Epithelial cell of prostate (primary cell): Measurements from ENCODE around the gene TNFRSF8.
"Not testable (repeated sequence)": the region's sequence is repeated elsewhere in the genome, so short reads cannot be mapped to it uniquely, and the experiment has no call there.

Source experiments
- DNase-seq: peaks from one replicate; pipeline ENCODE4 v3.0.0-alpha.2; 2011; ENCODE audit warnings: low read depth, low spot score
- H3K27ac ChIP-seq: fragments of 450-650 bp; 2 replicates; pipeline ENCODE4 v1.5.1; 2017; ENCODE audit warnings: mild to moderate bottlenecking

TNFRSF8 gene

GRCh38 chr1:12037486-12038355, 25.4 kb upstream of the TNFRSF8 start:
- no peak for DNase-seq
- no peak overlapping the region for H3K27ac ChIP-seq

GRCh38 chr1:12038356-12039163, 24.5 kb upstream of the TNFRSF8 start:
- no peak for DNase-seq
- no peak overlapping the region for H3K27ac ChIP-seq

- H3K27ac ChIP-seq: no peak overlapping the region
- no peak for DNase-seq
Measured at GRCh38 chr1:12039164-12039525, 24.0 kb upstream of the TNFRSF8 start.

GRCh38 chr1:12039824-12040456, 23.2 kb upstream of the TNFRSF8 start:
- not testable (repeated sequence) for H3K27ac ChIP-seq

GRCh38 chr1:12040457-12041051, 22.5 kb upstream of the TNFRSF8 start:
- no peak overlapping the region for H3K27ac ChIP-seq
- no peak for DNase-seq

More at GRCh38 chr1:12039824-12040456, 23.2 kb upstream of the TNFRSF8 start:
- DNase-seq: not testable (repeated sequence)

GRCh38 chr1:12044187-12044877, 18.8 kb upstream of the TNFRSF8 start:
- not testable (repeated sequence) for DNase-seq

GRCh38 chr1:12046749-12047119, 16.4 kb upstream of the TNFRSF8 start:
- DNase-seq: no peak
- no peak overlapping the region for H3K27ac ChIP-seq

More at GRCh38 chr1:12044187-12044877, 18.8 kb upstream of the TNFRSF8 start:
- not testable (repeated sequence) for H3K27ac ChIP-seq

- H3K27ac ChIP-seq: no peak overlapping the region
- no peak for DNase-seq
Measured at GRCh38 chr1:12047120-12047876, 15.8 kb upstream of the TNFRSF8 start.

- DNase-seq: no peak
- no peak overlapping the region for H3K27ac ChIP-seq
Measured at GRCh38 chr1:12048372-12048771, 14.7 kb upstream of the TNFRSF8 start.

GRCh38 chr1:12049616-12050015, 13.5 kb upstream of the TNFRSF8 start:
- H3K27ac ChIP-seq: no peak overlapping the region
- DNase-seq: no peak

- no peak for DNase-seq
- H3K27ac ChIP-seq: peak overlapping the region; percentile 39
Measured at GRCh38 chr1:12051361-12051760, 11.7 kb upstream of the TNFRSF8 start.

- H3K27ac ChIP-seq: peak overlapping the region; percentile 39
- peak; percentile 34 for DNase-seq
Measured at GRCh38 chr1:12052008-12052573, 11.0 kb upstream of the TNFRSF8 start.

GRCh38 chr1:12052997-12053686, 10.0 kb upstream of the TNFRSF8 start:
- no peak overlapping the region for H3K27ac ChIP-seq
- DNase-seq: no peak

GRCh38 chr1:12053752-12054548, 9.2 kb upstream of the TNFRSF8 start:
- no peak for DNase-seq

GRCh38 chr1:12055259-12055658, 7.8 kb upstream of the TNFRSF8 start:
- DNase-seq: no peak
- H3K27ac ChIP-seq: no peak overlapping the region

More at GRCh38 chr1:12053752-12054548, 9.2 kb upstream of the TNFRSF8 start:
- H3K27ac ChIP-seq: no peak overlapping the region

- H3K27ac ChIP-seq: no peak overlapping the region
- DNase-seq: peak; percentile 29
Measured at GRCh38 chr1:12056331-12056841, 6.7 kb upstream of the TNFRSF8 start.

- H3K27ac ChIP-seq: no peak overlapping the region
- no peak for DNase-seq
Measured at GRCh38 chr1:12057382-12057781, 5.7 kb upstream of the TNFRSF8 start.
